ENCODE measurements around the gene PCIF1. TPM values are rescaled to one million over a fixed set of nuclear protein-coding genes. Genes with fewer than 3 reads are reported as not detected.
A peak's percentile ranks its signal among the peaks of the same experiment; 100 is the strongest.

The PCIF1 gene
- total RNA-seq, 1 donor = 12.7 TPM

DNA sequence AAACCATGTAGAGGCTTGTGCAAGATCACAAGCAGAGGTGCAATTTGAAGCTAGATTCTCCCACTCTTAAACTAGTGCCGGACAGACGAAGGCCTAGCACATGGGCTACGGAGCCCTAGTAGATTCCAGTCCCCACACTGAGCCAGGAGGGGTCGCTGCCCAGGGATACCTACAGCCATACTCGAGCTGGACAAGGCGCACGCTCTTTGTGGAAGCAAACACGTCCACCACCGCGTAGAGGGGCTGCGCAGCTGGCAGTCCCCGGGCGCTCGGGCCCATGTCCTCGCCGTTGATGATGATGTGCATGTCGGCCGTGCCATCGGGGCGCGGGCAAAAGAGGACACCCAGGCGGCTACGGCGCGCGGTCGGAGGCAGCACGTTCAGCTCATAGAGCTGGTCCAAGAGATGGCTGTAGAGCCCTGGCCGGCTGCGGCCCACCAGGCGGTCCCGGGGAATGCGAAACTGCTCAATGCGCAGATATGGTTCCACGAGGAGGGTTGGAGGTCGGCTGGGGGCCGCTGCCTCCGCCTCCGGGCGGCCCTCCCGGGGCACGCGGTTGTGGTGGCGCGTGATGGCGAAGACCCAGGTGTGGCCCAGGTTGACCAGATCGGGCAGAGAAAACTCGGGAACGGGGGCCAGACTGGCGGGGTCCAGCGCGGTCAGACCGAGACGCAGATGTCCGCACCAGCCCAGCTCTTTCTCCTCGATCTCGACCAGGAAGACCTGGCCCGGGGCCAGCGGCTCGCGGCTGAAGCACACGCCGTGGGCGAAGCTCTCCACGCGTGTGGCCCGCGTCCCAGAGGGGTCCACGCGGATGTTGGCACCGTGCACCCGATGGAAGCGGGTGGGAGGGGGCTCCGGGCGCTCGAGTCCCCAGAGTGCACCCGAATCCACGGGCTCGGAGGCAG, 44.2 kb upstream of the PCIF1 start:
- DNase-seq (ENCODE audit: insufficient read length, low spot score, missing footprints) = peak; percentile 92
- Histone ChIP-seq H3K9me3 (ENCODE audit: low read depth, low read length) (no peaks in the 10 kb centered on the region), H3K27ac (ENCODE audit: low read depth, low read length) (peak overlapping the region; percentile 83), H3K4me3 (ENCODE audit: insufficient read depth, low read length) (peak overlapping the region; percentile 86), H3K79me2 (ENCODE audit: insufficient read depth, low read length) (peaks cover 25% of the 10 kb centered on the region), H3K36me3 (ENCODE audit: insufficient read depth, low read length) (peaks cover 29% of the 10 kb centered on the region), H3K27me3 (ENCODE audit: insufficient read depth, low read length) (no peaks in the 10 kb centered on the region), H3K4me2 (ENCODE audit: insufficient read depth, low read length) (peak overlapping the region; percentile 94), H4K20me1 (ENCODE audit: insufficient read depth, low read length) (peaks cover 14% of the 10 kb centered on the region), H2AFZ (ENCODE audit: low read length) (peak overlapping the region; percentile 83), H3K4me1 (ENCODE audit: insufficient read depth, low read length) (peaks cover 27% of the 10 kb centered on the region)
- TF ChIP-seq, protein P1, sequence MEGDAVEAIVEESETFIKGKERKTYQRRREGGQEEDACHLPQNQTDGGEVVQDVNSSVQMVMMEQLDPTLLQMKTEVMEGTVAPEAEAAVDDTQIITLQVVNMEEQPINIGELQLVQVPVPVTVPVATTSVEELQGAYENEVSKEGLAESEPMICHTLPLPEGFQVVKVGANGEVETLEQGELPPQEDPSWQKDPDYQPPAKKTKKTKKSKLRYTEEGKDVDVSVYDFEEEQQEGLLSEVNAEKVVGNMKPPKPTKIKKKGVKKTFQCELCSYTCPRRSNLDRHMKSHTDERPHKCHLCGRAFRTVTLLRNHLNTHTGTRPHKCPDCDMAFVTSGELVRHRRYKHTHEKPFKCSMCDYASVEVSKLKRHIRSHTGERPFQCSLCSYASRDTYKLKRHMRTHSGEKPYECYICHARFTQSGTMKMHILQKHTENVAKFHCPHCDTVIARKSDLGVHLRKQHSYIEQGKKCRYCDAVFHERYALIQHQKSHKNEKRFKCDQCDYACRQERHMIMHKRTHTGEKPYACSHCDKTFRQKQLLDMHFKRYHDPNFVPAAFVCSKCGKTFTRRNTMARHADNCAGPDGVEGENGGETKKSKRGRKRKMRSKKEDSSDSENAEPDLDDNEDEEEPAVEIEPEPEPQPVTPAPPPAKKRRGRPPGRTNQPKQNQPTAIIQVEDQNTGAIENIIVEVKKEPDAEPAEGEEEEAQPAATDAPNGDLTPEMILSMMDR (IDR thresholded peaks at IDR 0.05; ENCODE audit: extremely low read depth, low read depth, low read length) = peak; percentile 69

DNA sequence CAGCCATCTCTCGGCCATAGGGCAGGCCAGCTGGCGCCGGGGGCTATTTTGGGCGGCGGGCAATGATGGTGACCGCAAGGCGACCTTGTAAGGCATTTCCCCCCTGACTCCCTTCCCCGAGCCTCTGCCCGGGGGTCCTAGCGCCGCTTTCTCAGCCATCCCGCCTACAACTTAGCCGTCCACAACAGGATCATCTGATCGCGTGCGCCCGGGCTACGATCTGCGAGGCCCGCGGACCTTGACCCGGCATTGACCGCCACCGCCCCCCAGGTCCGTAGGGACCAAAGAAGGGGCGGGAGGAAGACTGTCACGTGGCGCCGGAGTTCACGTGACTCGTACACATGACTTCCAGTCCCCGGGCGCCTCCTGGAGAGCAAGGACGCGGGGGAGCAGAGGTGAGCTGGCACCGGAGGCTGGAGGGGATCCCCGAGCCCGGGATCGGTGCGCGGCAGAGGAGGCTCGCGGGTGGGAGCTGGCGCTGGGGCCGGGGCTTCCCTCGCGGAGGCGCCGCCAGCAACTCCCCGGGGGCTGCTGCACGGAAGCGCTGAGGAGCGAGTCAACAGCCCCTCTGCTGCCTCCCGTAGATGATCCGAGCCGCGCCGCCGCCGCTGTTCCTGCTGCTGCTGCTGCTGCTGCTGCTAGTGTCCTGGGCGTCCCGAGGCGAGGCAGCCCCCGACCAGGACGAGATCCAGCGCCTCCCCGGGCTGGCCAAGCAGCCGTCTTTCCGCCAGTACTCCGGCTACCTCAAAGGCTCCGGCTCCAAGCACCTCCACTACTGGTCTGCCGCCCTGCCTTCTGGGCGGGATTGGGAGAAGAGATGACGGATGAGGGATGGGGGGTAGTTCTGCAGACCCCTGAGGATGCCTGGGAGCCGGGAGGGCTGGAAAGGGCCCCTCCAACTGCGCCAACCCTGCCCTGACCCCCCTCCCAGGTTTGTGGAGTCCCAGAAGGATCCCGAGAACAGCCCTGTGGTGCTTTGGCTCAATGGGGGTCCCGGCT, 43.2 kb upstream of the PCIF1 start, which contains the start of the genes CTSA and NEURL2:
Gene CTSA (plus strand): TSS at position 351 of the 999 bp plus-strand sequence. CDS start 234 bp downstream, at position 585.
Gene NEURL2 (minus strand): TSS at position 224 of the 999 bp plus-strand sequence. CDS start 217 bp downstream, at position 7.
- TF ChIP-seq, protein P1 (IDR thresholded peaks at IDR 0.05; ENCODE audit: extremely low read depth, low read depth, low read length) = no peak
- peak; percentile 99 for DNase-seq (ENCODE audit: insufficient read length, low spot score, missing footprints)
- no peaks in the 10 kb centered on the region for H3K9me3 ChIP-seq (ENCODE audit: low read depth, low read length)
- peaks cover 24% of the 10 kb centered on the region for H3K4me1 ChIP-seq (ENCODE audit: insufficient read depth, low read length)
- no peaks in the 10 kb centered on the region for H3K27me3 ChIP-seq (ENCODE audit: insufficient read depth, low read length)
- H3K36me3 ChIP-seq (ENCODE audit: insufficient read depth, low read length) = peaks cover 35% of the 10 kb centered on the region
- H3K4me3 ChIP-seq (ENCODE audit: insufficient read depth, low read length) = peak within 1 kb of the TSS; percentile 86
- H3K27ac ChIP-seq (ENCODE audit: low read depth, low read length) = peak within 1 kb of the TSS; percentile 83
- H3K4me2 ChIP-seq (ENCODE audit: insufficient read depth, low read length) = peak within 1 kb of the TSS; percentile 94
- peaks cover 14% of the 10 kb centered on the region for H4K20me1 ChIP-seq (ENCODE audit: insufficient read depth, low read length)
- peaks cover 25% of the 10 kb centered on the region for H3K79me2 ChIP-seq (ENCODE audit: insufficient read depth, low read length)
- peak within 1 kb of the TSS; percentile 83 for H2AFZ ChIP-seq (ENCODE audit: low read length)

DNA sequence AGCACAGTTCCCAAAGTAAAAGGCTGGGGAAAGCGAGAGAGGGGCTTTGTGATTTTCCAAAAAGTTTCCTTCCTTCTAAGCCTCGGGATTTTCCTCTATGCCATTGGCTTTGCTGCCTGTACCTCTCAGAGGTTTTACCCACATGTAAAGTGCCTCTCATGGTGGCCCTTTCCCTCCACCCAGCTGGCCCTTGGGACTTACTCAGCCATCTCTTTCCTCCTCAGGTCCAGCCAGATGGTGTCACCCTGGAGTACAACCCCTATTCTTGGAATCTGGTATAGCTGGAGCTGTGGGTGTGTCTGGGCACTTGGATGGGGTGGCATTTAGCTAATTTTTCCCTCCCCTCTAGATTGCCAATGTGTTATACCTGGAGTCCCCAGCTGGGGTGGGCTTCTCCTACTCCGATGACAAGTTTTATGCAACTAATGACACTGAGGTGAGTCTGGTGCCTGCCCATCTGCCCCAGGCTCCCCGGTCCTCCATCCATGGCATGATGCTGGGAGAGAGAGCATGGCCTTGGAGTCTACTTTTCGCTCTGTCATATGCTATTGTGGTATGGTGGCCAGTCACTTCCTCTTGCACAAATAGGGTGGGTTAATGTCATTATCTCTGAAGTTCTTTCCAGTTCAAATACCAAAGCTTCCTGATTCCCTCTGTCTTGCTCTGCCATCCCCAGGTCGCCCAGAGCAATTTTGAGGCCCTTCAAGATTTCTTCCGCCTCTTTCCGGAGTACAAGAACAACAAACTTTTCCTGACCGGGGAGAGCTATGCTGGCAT, 42.2 kb upstream of the PCIF1 start:
- Histone ChIP-seq H2AFZ (ENCODE audit: low read length) (no peak overlapping the region), H3K36me3 (ENCODE audit: insufficient read depth, low read length) (peaks cover 39% of the 10 kb centered on the region), H3K4me1 (ENCODE audit: insufficient read depth, low read length) (peaks cover 24% of the 10 kb centered on the region), H3K27ac (ENCODE audit: low read depth, low read length) (peak overlapping the region; percentile 83), H4K20me1 (ENCODE audit: insufficient read depth, low read length) (peaks cover 19% of the 10 kb centered on the region), H3K4me2 (ENCODE audit: insufficient read depth, low read length) (peak overlapping the region; percentile 94), H3K79me2 (ENCODE audit: insufficient read depth, low read length) (peaks cover 25% of the 10 kb centered on the region), H3K9me3 (ENCODE audit: low read depth, low read length) (no peaks in the 10 kb centered on the region), H3K27me3 (ENCODE audit: insufficient read depth, low read length) (no peaks in the 10 kb centered on the region), H3K4me3 (ENCODE audit: insufficient read depth, low read length) (peak overlapping the region; percentile 86)
- TF ChIP-seq, protein P1 (IDR thresholded peaks at IDR 0.05; ENCODE audit: extremely low read depth, low read depth, low read length) = peak; percentile 27
- peak; percentile 90 for DNase-seq (ENCODE audit: insufficient read length, low spot score, missing footprints)
